Measurements from ENCODE around the gene TXNRD2. TPM values are rescaled to one million over a fixed set of nuclear protein-coding genes. Genes with fewer than 3 reads are reported as not detected.
A peak's percentile ranks its signal among the peaks of the same experiment; 100 is the strongest.

Gene TXNRD2
- total RNA-seq, 1 donor, result 19.5 TPM

- Histone ChIP-seq H3K4me3 (ENCODE audit: insufficient read depth, low read length) (no peak overlapping the region), H3K27me3 (ENCODE audit: insufficient read depth, low read length) (no peaks in the 10 kb centered on the region), H3K4me2 (ENCODE audit: insufficient read depth, low read length) (peak overlapping the region; percentile 25), H3K27ac (ENCODE audit: low read depth, low read length) (peak overlapping the region; percentile 52), H4K20me1 (ENCODE audit: insufficient read depth, low read length) (no peaks in the 10 kb centered on the region), H3K79me2 (ENCODE audit: insufficient read depth, low read length) (peaks cover 9% of the 10 kb centered on the region), H3K9me3 (ENCODE audit: low read depth, low read length) (no peaks in the 10 kb centered on the region), H3K36me3 (ENCODE audit: insufficient read depth, low read length) (peaks cover 5% of the 10 kb centered on the region), H2AFZ (ENCODE audit: low read length) (no peak overlapping the region), H3K4me1 (ENCODE audit: insufficient read depth, low read length) (peaks cover 68% of the 10 kb centered on the region)
- peak; percentile 98 for DNase-seq (ENCODE audit: insufficient read length, low spot score, missing footprints)
- no peak for TF ChIP-seq CTCF (IDR thresholded peaks at IDR 0.05; ENCODE audit: extremely low read depth, low read depth, low read length)
Measured at GRCh38 chr22:19877626-19878339, 63.8 kb downstream of the TXNRD2 start.

- no peak for TF ChIP-seq CTCF (IDR thresholded peaks at IDR 0.05; ENCODE audit: extremely low read depth, low read depth, low read length)
- H3K27ac ChIP-seq (ENCODE audit: low read depth, low read length), result peak overlapping the region; percentile 52
- no peak overlapping the region for H2AFZ ChIP-seq (ENCODE audit: low read length)
- peaks cover 5% of the 10 kb centered on the region for H3K36me3 ChIP-seq (ENCODE audit: insufficient read depth, low read length)
- no peaks in the 10 kb centered on the region for H4K20me1 ChIP-seq (ENCODE audit: insufficient read depth, low read length)
- H3K9me3 ChIP-seq (ENCODE audit: low read depth, low read length), result no peaks in the 10 kb centered on the region
- peaks cover 65% of the 10 kb centered on the region for H3K4me1 ChIP-seq (ENCODE audit: insufficient read depth, low read length)
- H3K4me3 ChIP-seq (ENCODE audit: insufficient read depth, low read length), result no peak overlapping the region
- H3K4me2 ChIP-seq (ENCODE audit: insufficient read depth, low read length), result no peak overlapping the region
- H3K27me3 ChIP-seq (ENCODE audit: insufficient read depth, low read length), result no peaks in the 10 kb centered on the region
- DNase-seq (ENCODE audit: insufficient read length, low spot score, missing footprints), result peak; percentile 76
- H3K79me2 ChIP-seq (ENCODE audit: insufficient read depth, low read length), result peaks cover 9% of the 10 kb centered on the region
Measured at GRCh38 chr22:19876941-19877625, 64.5 kb downstream of the TXNRD2 start.

GRCh38 chr22:19876314-19876940, 65.2 kb downstream of the TXNRD2 start:
- H3K79me2 ChIP-seq (ENCODE audit: insufficient read depth, low read length), result peaks cover 9% of the 10 kb centered on the region
- peak; percentile 54 for DNase-seq (ENCODE audit: insufficient read length, low spot score, missing footprints)
- no peak overlapping the region for H2AFZ ChIP-seq (ENCODE audit: low read length)
- peaks cover 5% of the 10 kb centered on the region for H3K36me3 ChIP-seq (ENCODE audit: insufficient read depth, low read length)
- H4K20me1 ChIP-seq (ENCODE audit: insufficient read depth, low read length), result no peaks in the 10 kb centered on the region
- H3K27me3 ChIP-seq (ENCODE audit: insufficient read depth, low read length), result no peaks in the 10 kb centered on the region
- no peak overlapping the region for H3K27ac ChIP-seq (ENCODE audit: low read depth, low read length)
- peaks cover 59% of the 10 kb centered on the region for H3K4me1 ChIP-seq (ENCODE audit: insufficient read depth, low read length)
- TF ChIP-seq CTCF (IDR thresholded peaks at IDR 0.05; ENCODE audit: extremely low read depth, low read depth, low read length), result no peak
- no peak overlapping the region for H3K4me3 ChIP-seq (ENCODE audit: insufficient read depth, low read length)
- no peaks in the 10 kb centered on the region for H3K9me3 ChIP-seq (ENCODE audit: low read depth, low read length)
- H3K4me2 ChIP-seq (ENCODE audit: insufficient read depth, low read length), result no peak overlapping the region

Data from osteoblast (primary cell).